HS-27A (cell line): Measurements from ENCODE around the gene POLR3C.
A peak's percentile ranks its signal among the peaks of the same experiment; 100 is the strongest.
"Not testable (repeated sequence)": the region's sequence is repeated elsewhere in the genome, so short reads cannot be mapped to it uniquely, and the experiment has no call there.

Experiments used
- DNase-seq: peaks from one replicate; pipeline ENCODE4 v3.0.0-alpha.2; 2012; ENCODE audit warnings: low read depth, missing footprints

POLR3C gene

GRCh38 chr1:145823565-145824498 lies at the start of gene POLR3C, which contains the start of gene RNF115:
Gene POLR3C, plus strand, starts transcription at chr1:145824200. Its CDS starts 1,577 bp downstream, at chr1:145825777.
Gene RNF115, minus strand, starts transcription at chr1:145824095. Its CDS starts 222 bp downstream, at chr1:145823873.
- peak; percentile 71 for DNase-seq

- DNase-seq, result no peak
Measured at GRCh38 chr1:145777357-145778145, 46.4 kb upstream of the POLR3C start.

- no peak for DNase-seq
Measured at GRCh38 chr1:145778146-145778540, 45.9 kb upstream of the POLR3C start.

- DNase-seq, result peak; percentile 66
Measured at GRCh38 chr1:145782272-145783099, 41.5 kb upstream of the POLR3C start.

GRCh38 chr1:145784409-145784808 lies 39.6 kb upstream of the POLR3C start:
- DNase-seq, result no peak

- no peak for DNase-seq
Measured at GRCh38 chr1:145785547-145785946, 38.5 kb upstream of the POLR3C start.

GRCh38 chr1:145786271-145786670 lies 37.7 kb upstream of the POLR3C start:
- DNase-seq, result no peak

GRCh38 chr1:145788580-145788979 lies 35.4 kb upstream of the POLR3C start:
- DNase-seq, result no peak

- not testable (repeated sequence) for DNase-seq
Measured at GRCh38 chr1:145791860-145792259, 32.1 kb upstream of the POLR3C start.

GRCh38 chr1:145792484-145792883 lies 31.5 kb upstream of the POLR3C start:
- DNase-seq, result no peak

GRCh38 chr1:145795257-145795881 lies 28.6 kb upstream of the POLR3C start:
- no peak for DNase-seq

- no peak for DNase-seq
Measured at GRCh38 chr1:145796753-145797152, 27.2 kb upstream of the POLR3C start.

- DNase-seq, result no peak
Measured at GRCh38 chr1:145799806-145800205, 24.2 kb upstream of the POLR3C start.

GRCh38 chr1:145804235-145805045 lies 19.6 kb upstream of the POLR3C start:
- DNase-seq, result no peak

GRCh38 chr1:145805057-145805456 lies 18.9 kb upstream of the POLR3C start:
- DNase-seq, result no peak

GRCh38 chr1:145806408-145806807 lies 17.6 kb upstream of the POLR3C start:
- no peak for DNase-seq

GRCh38 chr1:145806844-145807243 lies 17.2 kb upstream of the POLR3C start:
- DNase-seq, result no peak

GRCh38 chr1:145812977-145813810 lies 10.8 kb upstream of the POLR3C start:
- DNase-seq, result not testable (repeated sequence)

- not testable (repeated sequence) for DNase-seq
Measured at GRCh38 chr1:145818095-145818494, 5.9 kb upstream of the POLR3C start.
